IMR-90 (cell line): Measurements from ENCODE around the gene CERS6.

Experiments
- BHLHE40 ChIP-seq: fragments of 150-350 bp; IDR thresholded peaks from 2 replicates; pipeline ENCODE4 v1.6.1; 2016; ENCODE audit warnings: mild to moderate bottlenecking, low read depth, low read length
- CEBPB ChIP-seq: IDR thresholded peaks from 2 replicates; pipeline ENCODE4 v1.6.1; 2012; ENCODE audit warnings: low read depth, low read length, improper control_type of control experiment
- CHD1 ChIP-seq: IDR thresholded peaks from 2 replicates; pipeline ENCODE4 v1.6.1; 2012; ENCODE audit warnings: low read depth, low read length, improper control_type of control experiment
- FOS ChIP-seq: fragments of 150-350 bp; IDR thresholded peaks from 2 replicates; pipeline ENCODE4 v1.6.1; 2016; ENCODE audit warnings: low read depth, low read length
- MAZ ChIP-seq: IDR thresholded peaks from 2 replicates; pipeline ENCODE4 v1.6.1; 2012; ENCODE audit warnings: low read depth, mild to moderate bottlenecking, low read length, improper control_type of control experiment, moderate library complexity, borderline replicate concordance
- MXI1 ChIP-seq: IDR thresholded peaks from 2 replicates; pipeline ENCODE4 v1.6.1; 2012; ENCODE audit warnings: low read depth, mild to moderate bottlenecking, low read length, moderate library complexity, borderline replicate concordance
- NFE2L2 ChIP-seq: fragments of 150-350 bp; IDR thresholded peaks from 2 replicates; pipeline ENCODE4 v1.6.1; 2016; ENCODE audit warnings: low read depth, mild to moderate bottlenecking, low read length
- POLR2A ChIP-seq: IDR thresholded peaks from 2 replicates; pipeline ENCODE4 v1.6.1; 2012; ENCODE audit warnings: mild to moderate bottlenecking, low read depth, low read length
- RAD21 ChIP-seq: IDR thresholded peaks from 2 replicates; pipeline ENCODE4 v1.6.1; 2012; ENCODE audit warnings: low read length, improper control_type of control experiment
- RCOR1 ChIP-seq: IDR thresholded peaks from 2 replicates; pipeline ENCODE4 v1.6.1; 2012; ENCODE audit warnings: mild to moderate bottlenecking, low read length, improper control_type of control experiment; ENCODE audit not compliant: insufficient replicate concordance
- RFX5 ChIP-seq: IDR thresholded peaks from 2 replicates; pipeline ENCODE4 v1.8.0; 2012; ENCODE audit warnings: low read depth, mild to moderate bottlenecking, low read length, moderate library complexity
- SMC3 ChIP-seq: fragments of 150-350 bp; IDR thresholded peaks from 2 replicates; pipeline ENCODE4 v1.6.1; 2016; ENCODE audit warnings: low read depth, mild to moderate bottlenecking, antibody characterized with exemption, low read length, moderate library complexity
- TF ChIP-seq, protein P1 (sequence below): conservative IDR thresholded peaks from 2 replicates; pipeline ENCODE4 v1.5.1; 2012; ENCODE audit warnings: mild to moderate bottlenecking, low read depth, low read length, improper control_type of control experiment
- TF ChIP-seq, protein P2 (sequence below): fragments of 150-350 bp; IDR thresholded peaks from 2 replicates; pipeline ENCODE4 v1.6.1; 2017; ENCODE audit warnings: mild to moderate bottlenecking, antibody characterized with exemption, low read length, low read depth

DNA sequence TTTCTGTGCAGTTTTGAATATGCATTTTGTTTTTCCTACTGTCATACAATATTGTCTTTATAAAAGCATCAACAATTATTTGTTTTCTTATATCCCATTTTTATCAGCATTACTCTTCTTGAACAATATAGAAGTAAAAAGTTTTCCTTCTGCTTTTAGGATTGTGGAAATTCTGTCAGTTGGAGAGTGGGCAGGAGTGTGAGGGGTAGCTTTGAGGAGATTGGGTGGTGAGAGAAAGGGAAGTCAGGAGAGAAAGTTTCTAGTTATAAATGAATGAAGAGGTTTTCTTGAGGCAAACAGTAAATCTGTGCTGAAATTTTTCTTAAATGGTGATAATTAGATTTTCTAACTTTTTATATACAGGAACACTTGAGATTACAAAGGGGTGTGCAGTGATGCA is 194.7 kb downstream of the CERS6 start:
- TF ChIP-seq, protein P1, sequence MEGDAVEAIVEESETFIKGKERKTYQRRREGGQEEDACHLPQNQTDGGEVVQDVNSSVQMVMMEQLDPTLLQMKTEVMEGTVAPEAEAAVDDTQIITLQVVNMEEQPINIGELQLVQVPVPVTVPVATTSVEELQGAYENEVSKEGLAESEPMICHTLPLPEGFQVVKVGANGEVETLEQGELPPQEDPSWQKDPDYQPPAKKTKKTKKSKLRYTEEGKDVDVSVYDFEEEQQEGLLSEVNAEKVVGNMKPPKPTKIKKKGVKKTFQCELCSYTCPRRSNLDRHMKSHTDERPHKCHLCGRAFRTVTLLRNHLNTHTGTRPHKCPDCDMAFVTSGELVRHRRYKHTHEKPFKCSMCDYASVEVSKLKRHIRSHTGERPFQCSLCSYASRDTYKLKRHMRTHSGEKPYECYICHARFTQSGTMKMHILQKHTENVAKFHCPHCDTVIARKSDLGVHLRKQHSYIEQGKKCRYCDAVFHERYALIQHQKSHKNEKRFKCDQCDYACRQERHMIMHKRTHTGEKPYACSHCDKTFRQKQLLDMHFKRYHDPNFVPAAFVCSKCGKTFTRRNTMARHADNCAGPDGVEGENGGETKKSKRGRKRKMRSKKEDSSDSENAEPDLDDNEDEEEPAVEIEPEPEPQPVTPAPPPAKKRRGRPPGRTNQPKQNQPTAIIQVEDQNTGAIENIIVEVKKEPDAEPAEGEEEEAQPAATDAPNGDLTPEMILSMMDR, result no peak
- TF ChIP-seq, protein P2, sequence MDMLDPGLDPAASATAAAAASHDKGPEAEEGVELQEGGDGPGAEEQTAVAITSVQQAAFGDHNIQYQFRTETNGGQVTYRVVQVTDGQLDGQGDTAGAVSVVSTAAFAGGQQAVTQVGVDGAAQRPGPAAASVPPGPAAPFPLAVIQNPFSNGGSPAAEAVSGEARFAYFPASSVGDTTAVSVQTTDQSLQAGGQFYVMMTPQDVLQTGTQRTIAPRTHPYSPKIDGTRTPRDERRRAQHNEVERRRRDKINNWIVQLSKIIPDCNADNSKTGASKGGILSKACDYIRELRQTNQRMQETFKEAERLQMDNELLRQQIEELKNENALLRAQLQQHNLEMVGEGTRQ, result no peak
- TF ChIP-seq SMC3, result no peak
- TF ChIP-seq POLR2A, result no peak
- no peak for TF ChIP-seq CHD1
- no peak for TF ChIP-seq RCOR1
- TF ChIP-seq RAD21, result no peak
- TF ChIP-seq RFX5, result no peak
- no peak for TF ChIP-seq CEBPB
- no peak for TF ChIP-seq BHLHE40
- no peak for TF ChIP-seq FOS
- TF ChIP-seq MXI1, result no peak
- no peak for TF ChIP-seq MAZ
- TF ChIP-seq NFE2L2, result no peak
